ENCODE measurements around the gene CADM1.

CADM1 gene

DNA sequence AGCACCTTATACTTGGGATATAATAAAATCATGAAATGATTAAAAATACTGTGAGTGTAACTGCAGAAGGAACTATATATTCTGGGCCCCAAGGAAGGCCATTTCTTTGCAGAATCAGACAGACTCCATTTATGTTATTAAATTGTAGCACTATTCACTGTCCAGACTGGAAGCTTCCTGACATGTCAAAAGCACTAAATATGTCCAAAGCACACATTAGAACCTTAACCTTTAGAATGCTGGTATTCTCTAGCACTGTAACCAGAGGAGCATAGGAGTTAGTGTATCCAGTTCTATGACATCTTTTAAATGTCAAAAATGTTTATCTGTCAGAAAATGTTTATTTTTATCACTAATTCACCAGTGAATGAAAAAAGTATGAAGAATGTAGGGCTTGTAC is 246.9 kb downstream of the CADM1 start:
- Histone ChIP-seq H3K4me1 (ENCODE audit: control insufficient read depth, insufficient read depth, low read length) (no peaks in the 10 kb centered on the region), H3K27ac (ENCODE audit: insufficient read depth, low read depth, low read length, poor library complexity, severe bottlenecking) (no peak overlapping the region), H3K4me3 (ENCODE audit: insufficient read depth, low read depth, low read length) (no peak overlapping the region), H3K9me3 (ENCODE audit: control insufficient read depth, low read length) (no peaks in the 10 kb centered on the region), H3K27me3 (ENCODE audit: control insufficient read depth, insufficient read depth, low read length, poor library complexity, severe bottlenecking) (no peaks in the 10 kb centered on the region), H3K36me3 (ENCODE audit: control insufficient read depth, insufficient read depth, low read length) (no peaks in the 10 kb centered on the region)

DNA sequence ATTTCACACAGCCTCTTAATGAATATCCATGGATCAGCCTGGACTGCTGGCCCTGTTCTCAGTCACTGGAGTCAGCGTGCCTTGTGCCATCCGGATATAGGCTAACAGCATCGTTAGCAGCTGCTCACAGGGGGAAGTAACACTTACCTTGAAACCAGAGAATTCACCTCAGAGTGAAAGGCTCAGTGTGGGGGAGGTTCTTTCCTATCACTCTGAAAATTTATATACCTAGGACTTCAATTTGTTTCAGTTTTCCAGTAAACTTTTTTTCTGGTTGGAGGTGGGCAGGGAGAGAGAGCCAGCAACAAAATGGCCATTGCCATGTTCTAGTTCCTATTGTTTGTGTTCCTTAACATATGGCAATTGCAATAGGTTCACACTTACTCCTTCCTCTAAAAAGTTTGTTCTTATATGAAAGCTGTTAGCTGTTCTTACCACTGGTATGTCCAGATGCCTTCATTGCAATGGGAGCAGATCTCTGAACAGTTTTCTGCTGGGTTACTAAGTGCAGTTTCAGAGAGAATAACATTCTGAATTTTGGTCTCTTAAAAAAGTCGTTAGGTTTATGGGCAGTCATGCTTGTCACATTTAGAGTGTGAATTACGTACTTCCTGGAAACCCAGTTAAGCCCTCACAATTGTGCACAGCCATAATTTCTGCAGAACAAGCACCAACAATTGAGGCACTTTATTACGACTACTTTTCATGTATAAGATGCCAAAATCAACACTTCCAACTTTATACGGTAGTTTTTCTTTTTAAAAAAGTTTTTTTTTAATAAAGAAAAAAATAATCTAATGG is 247.6 kb downstream of the CADM1 start:
- Histone ChIP-seq H3K27ac (ENCODE audit: insufficient read depth, low read depth, low read length, poor library complexity, severe bottlenecking) (no peak overlapping the region), H3K4me3 (ENCODE audit: insufficient read depth, low read depth, low read length) (no peak overlapping the region), H3K36me3 (ENCODE audit: control insufficient read depth, insufficient read depth, low read length) (no peaks in the 10 kb centered on the region), H3K27me3 (ENCODE audit: control insufficient read depth, insufficient read depth, low read length, poor library complexity, severe bottlenecking) (no peaks in the 10 kb centered on the region), H3K9me3 (ENCODE audit: control insufficient read depth, low read length) (no peaks in the 10 kb centered on the region), H3K4me1 (ENCODE audit: control insufficient read depth, insufficient read depth, low read length) (no peaks in the 10 kb centered on the region)
- WGBS, 2 experiments, result 70 to 78% methylated on average over 5 to 6 of the region's 7 CpGs

DNA sequence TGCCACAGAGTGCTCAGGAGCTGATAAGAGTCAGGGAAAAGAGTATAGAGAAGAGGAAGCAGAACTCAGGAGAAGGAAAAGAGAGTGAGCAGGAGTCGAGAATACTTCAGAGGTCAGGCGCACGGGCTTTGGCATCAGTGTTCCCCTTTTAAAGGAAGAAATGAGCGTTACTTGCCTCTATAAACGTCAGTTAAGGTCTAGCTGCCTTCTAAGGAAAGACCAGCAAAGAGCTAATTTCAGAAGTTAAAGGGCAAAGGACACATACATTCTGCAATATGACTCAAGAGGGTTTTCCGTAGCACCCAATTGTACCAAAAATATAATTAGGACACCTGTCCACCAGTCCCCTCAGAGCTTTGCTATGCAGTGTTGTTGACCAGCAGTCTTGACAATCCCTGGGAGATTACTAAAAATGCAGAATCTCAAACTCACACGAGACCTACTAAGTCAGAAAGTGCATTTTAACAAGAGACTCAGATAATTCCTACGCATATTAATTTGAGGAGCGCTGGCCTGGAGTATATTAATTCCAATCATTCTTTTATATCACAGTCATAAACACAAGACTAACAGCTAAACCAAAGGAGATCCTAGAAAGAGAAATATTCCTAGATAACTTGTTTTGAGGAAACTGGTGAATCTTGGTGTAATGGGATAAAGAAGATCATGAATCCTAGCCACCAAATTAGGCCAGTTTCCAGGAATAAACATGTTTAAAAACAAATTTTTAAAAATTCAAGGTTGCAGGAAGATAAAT is 249.0 kb downstream of the CADM1 start:
- Histone ChIP-seq H3K4me3 (ENCODE audit: insufficient read depth, low read depth, low read length) (no peak overlapping the region), H3K27ac (ENCODE audit: insufficient read depth, low read depth, low read length, poor library complexity, severe bottlenecking) (no peak overlapping the region), H3K4me1 (ENCODE audit: control insufficient read depth, insufficient read depth, low read length) (no peaks in the 10 kb centered on the region), H3K36me3 (ENCODE audit: control insufficient read depth, insufficient read depth, low read length) (no peaks in the 10 kb centered on the region), H3K9me3 (ENCODE audit: control insufficient read depth, low read length) (no peaks in the 10 kb centered on the region), H3K27me3 (ENCODE audit: control insufficient read depth, insufficient read depth, low read length, poor library complexity, severe bottlenecking) (no peaks in the 10 kb centered on the region)
- WGBS, 2 experiments, result 83 to 84% methylated on average over 9 of the region's 9 CpGs

DNA sequence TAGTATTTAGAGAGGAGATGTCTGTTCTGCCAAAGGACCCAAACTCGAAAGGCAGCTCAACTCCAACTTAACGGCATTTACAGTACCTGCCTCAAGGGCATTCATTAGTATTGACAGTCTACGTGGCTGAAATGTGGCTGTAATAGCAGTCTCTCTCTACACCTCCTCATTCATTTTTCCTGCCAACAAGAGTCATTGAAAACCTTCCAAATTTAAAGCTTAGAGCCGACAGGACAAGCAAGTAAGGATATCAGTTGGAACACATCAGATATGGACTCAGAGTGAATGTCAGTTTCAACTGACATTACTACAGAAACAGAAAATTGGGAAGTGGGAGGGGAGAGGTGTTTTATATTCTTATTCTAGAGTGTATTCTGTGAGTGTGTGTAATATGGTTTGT is 253.1 kb downstream of the CADM1 start:
- Histone ChIP-seq H3K36me3 (ENCODE audit: control insufficient read depth, insufficient read depth, low read length) (no peaks in the 10 kb centered on the region), H3K27me3 (ENCODE audit: control insufficient read depth, insufficient read depth, low read length, poor library complexity, severe bottlenecking) (no peaks in the 10 kb centered on the region), H3K9me3 (ENCODE audit: control insufficient read depth, low read length) (no peaks in the 10 kb centered on the region), H3K4me3 (ENCODE audit: insufficient read depth, low read depth, low read length) (no peak overlapping the region), H3K4me1 (ENCODE audit: control insufficient read depth, insufficient read depth, low read length) (no peaks in the 10 kb centered on the region), H3K27ac (ENCODE audit: insufficient read depth, low read depth, low read length, poor library complexity, severe bottlenecking) (no peak overlapping the region)
- WGBS, 2 experiments, result 92 to 98% methylated on average over 4 of the region's 4 CpGs

DNA sequence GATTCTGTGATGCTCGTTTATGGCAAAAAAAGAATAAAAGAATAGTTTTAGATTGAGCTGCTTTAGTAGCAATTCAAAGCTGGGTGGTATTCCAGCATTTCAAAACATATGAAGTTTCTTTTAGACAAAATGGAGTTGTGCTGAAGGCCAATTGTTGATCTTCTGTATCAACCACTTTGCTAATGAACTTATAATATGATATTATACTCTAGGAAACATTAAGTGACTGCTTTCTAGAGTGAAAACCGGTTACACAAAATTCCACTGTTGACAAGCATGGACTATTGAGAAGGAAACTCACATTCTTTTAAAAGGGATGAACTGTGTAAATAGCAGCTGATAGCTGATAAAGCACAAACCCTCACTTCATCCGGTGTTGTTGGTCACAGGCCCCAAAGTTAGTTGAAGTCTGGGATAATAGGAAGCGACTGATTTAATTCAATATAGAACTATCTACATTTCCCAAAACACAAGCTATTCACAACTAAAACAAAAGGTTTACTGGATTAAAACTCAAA is 255.1 kb downstream of the CADM1 start:
- H3K27ac ChIP-seq (ENCODE audit: insufficient read depth, low read depth, low read length, poor library complexity, severe bottlenecking), result no peak overlapping the region
- H3K27me3 ChIP-seq (ENCODE audit: control insufficient read depth, insufficient read depth, low read length, poor library complexity, severe bottlenecking), result no peaks in the 10 kb centered on the region
- no peaks in the 10 kb centered on the region for H3K9me3 ChIP-seq (ENCODE audit: control insufficient read depth, low read length)
- H3K4me1 ChIP-seq (ENCODE audit: control insufficient read depth, insufficient read depth, low read length), result no peaks in the 10 kb centered on the region
- no peak overlapping the region for H3K4me3 ChIP-seq (ENCODE audit: insufficient read depth, low read depth, low read length)
- WGBS, 2 experiments, result 76 to 90% methylated on average over 3 to 4 of the region's 4 CpGs
- no peaks in the 10 kb centered on the region for H3K36me3 ChIP-seq (ENCODE audit: control insufficient read depth, insufficient read depth, low read length)

DNA sequence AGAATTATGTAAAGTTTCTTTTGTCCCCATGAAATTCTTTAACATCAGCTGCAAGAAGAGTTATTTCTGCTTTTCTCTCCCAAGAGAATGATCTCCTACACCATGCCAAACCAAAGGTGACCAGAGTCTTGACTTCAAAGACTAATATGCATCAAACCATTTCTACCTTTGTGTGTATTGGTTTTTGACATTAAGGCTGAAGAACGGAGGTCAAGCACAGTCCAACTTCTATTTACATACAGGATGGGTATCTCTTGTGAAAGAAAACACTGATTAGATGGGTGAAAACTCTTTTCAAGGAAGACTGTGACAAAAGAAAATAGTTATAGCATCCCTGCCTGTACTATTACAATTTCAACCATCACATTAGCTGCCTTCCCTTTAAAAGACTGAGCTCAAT is 256.3 kb downstream of the CADM1 start:
- Histone ChIP-seq H3K36me3 (ENCODE audit: control insufficient read depth, insufficient read depth, low read length) (no peaks in the 10 kb centered on the region), H3K9me3 (ENCODE audit: control insufficient read depth, low read length) (no peaks in the 10 kb centered on the region), H3K27ac (ENCODE audit: insufficient read depth, low read depth, low read length, poor library complexity, severe bottlenecking) (no peak overlapping the region), H3K27me3 (ENCODE audit: control insufficient read depth, insufficient read depth, low read length, poor library complexity, severe bottlenecking) (no peaks in the 10 kb centered on the region), H3K4me3 (ENCODE audit: insufficient read depth, low read depth, low read length) (no peak overlapping the region), H3K4me1 (ENCODE audit: control insufficient read depth, insufficient read depth, low read length) (no peaks in the 10 kb centered on the region)
- 90% methylated on average over 1 of the region's 1 CpG; no CpG with 5 or more reads in 1 of the 2 experiments for WGBS, 2 experiments

DNA sequence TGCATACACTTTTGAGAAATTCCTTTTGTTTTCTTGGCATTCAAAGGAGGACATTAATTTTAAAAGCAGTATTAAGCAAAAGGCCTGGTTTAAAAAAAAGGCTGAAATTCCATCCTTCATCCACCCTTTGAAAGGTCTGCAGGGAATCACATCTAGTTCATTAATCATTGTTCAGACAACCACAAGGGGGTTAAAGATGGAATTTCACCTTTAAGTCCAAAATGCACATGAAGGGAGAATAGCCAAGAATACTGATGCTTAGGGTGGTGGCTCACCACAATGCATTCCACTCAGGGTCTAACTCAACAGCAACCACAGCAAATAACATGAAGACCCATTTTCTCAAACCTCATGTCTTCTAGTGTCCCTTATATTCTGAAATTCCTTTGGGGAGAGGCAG is 256.9 kb downstream of the CADM1 start:
- Histone ChIP-seq H3K4me3 (ENCODE audit: insufficient read depth, low read depth, low read length) (no peak overlapping the region), H3K27ac (ENCODE audit: insufficient read depth, low read depth, low read length, poor library complexity, severe bottlenecking) (no peak overlapping the region), H3K9me3 (ENCODE audit: control insufficient read depth, low read length) (no peaks in the 10 kb centered on the region), H3K36me3 (ENCODE audit: control insufficient read depth, insufficient read depth, low read length) (no peaks in the 10 kb centered on the region), H3K27me3 (ENCODE audit: control insufficient read depth, insufficient read depth, low read length, poor library complexity, severe bottlenecking) (no peaks in the 10 kb centered on the region), H3K4me1 (ENCODE audit: control insufficient read depth, insufficient read depth, low read length) (no peaks in the 10 kb centered on the region)

DNA sequence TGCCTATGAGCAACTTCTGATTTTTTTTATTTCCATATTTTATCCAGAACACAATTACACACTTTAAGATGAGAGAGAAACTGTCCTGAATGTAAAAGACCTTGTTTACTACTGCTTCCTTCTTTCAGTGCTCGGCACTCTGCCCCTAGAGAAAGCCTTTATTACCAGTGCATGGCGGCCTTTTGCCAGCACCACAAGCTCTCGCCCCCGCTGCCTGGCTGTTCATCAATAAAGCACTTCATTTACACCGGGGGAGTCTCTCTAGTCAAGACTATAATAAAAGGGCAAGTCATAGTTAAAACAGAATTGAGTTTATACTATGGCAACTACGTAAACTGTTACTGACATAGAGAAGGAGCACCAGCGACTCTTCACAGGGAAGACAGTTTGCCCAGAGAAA is 259.5 kb downstream of the CADM1 start:
- H3K27ac ChIP-seq (ENCODE audit: insufficient read depth, low read depth, low read length, poor library complexity, severe bottlenecking), result no peak overlapping the region
- H3K9me3 ChIP-seq (ENCODE audit: control insufficient read depth, low read length), result no peaks in the 10 kb centered on the region
- no peaks in the 10 kb centered on the region for H3K36me3 ChIP-seq (ENCODE audit: control insufficient read depth, insufficient read depth, low read length)
- H3K4me3 ChIP-seq (ENCODE audit: insufficient read depth, low read depth, low read length), result no peak overlapping the region
- no peaks in the 10 kb centered on the region for H3K4me1 ChIP-seq (ENCODE audit: control insufficient read depth, insufficient read depth, low read length)
- H3K27me3 ChIP-seq (ENCODE audit: control insufficient read depth, insufficient read depth, low read length, poor library complexity, severe bottlenecking), result no peaks in the 10 kb centered on the region
- WGBS, 2 experiments, result 80 to 85% methylated on average over 7 of the region's 7 CpGs

DNA sequence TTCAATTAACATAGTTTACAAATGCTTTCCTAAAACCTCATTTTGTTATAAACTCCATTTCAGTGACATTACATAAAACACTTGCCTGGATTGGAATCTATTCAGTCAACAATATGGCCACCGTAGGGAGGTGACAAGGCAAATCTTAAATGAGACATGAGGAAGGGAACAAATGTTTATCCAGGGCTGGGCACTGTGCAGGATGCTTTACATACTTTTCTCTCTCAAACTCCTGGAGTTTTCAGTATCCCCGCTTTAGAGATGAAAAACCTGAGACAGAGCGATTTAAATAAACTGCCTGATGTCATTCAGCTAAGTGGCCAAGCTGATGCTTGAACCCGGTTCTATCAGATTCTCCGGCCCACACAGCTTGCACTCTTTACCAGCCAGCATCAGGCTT is 259.9 kb downstream of the CADM1 start:
- H3K4me3 ChIP-seq (ENCODE audit: insufficient read depth, low read depth, low read length), result no peak overlapping the region
- H3K27me3 ChIP-seq (ENCODE audit: control insufficient read depth, insufficient read depth, low read length, poor library complexity, severe bottlenecking), result no peaks in the 10 kb centered on the region
- no peaks in the 10 kb centered on the region for H3K36me3 ChIP-seq (ENCODE audit: control insufficient read depth, insufficient read depth, low read length)
- no peak overlapping the region for H3K27ac ChIP-seq (ENCODE audit: insufficient read depth, low read depth, low read length, poor library complexity, severe bottlenecking)
- H3K9me3 ChIP-seq (ENCODE audit: control insufficient read depth, low read length), result no peaks in the 10 kb centered on the region
- 95 to 96% methylated on average over 5 of the region's 5 CpGs for WGBS, 2 experiments
- H3K4me1 ChIP-seq (ENCODE audit: control insufficient read depth, insufficient read depth, low read length), result no peaks in the 10 kb centered on the region

DNA sequence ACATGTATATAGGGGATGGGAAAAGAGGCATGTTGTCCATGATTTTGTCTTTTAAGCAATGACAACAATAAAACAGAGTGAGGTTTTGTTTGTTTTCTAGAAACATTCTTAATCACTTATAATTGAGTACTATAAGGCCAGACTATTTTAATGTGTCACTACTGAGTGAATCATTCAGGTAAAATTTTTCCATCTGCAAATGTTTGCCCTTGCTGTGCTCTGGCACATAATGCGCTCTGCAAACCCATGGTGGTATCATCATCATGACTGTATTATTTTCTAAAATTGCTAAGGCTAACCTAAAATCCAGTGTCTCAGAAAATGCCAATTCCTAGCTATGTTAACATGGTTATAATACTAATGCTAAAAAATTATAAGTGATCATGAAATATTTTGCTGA is 261.2 kb downstream of the CADM1 start:
- H3K27ac ChIP-seq (ENCODE audit: insufficient read depth, low read depth, low read length, poor library complexity, severe bottlenecking), result no peak overlapping the region
- H3K4me1 ChIP-seq (ENCODE audit: control insufficient read depth, insufficient read depth, low read length), result no peaks in the 10 kb centered on the region
- H3K4me3 ChIP-seq (ENCODE audit: insufficient read depth, low read depth, low read length), result no peak overlapping the region
- no peaks in the 10 kb centered on the region for H3K27me3 ChIP-seq (ENCODE audit: control insufficient read depth, insufficient read depth, low read length, poor library complexity, severe bottlenecking)
- no peaks in the 10 kb centered on the region for H3K9me3 ChIP-seq (ENCODE audit: control insufficient read depth, low read length)
- no peaks in the 10 kb centered on the region for H3K36me3 ChIP-seq (ENCODE audit: control insufficient read depth, insufficient read depth, low read length)
- WGBS, 2 experiments, result 91 to 100% methylated on average over 1 of the region's 1 CpG
